HG03457 (cell line): ENCODE results near the gene TP73.

Experiments
- ATAC-seq: cut with Tn5 transposase; IDR thresholded peaks from one replicate; pipeline ENCODE4 v1.9.1; 2021; ENCODE audit warnings: moderate number of reproducible peaks; ENCODE audit not compliant: unreplicated experiment

The TP73 gene

GRCh38 chr1:3776231-3776961, 124.1 kb downstream of the TP73 start:
- ATAC-seq, result no peak

- no peak for ATAC-seq
These were observed 124.8 kb downstream of the TP73 start for GRCh38 chr1:3777078-3777547.

GRCh38 chr1:3777647-3778589, 125.6 kb downstream of the TP73 start:
- no peak for ATAC-seq

GRCh38 chr1:3778590-3779264, 126.4 kb downstream of the TP73 start:
- no peak for ATAC-seq

GRCh38 chr1:3779265-3779911, 127.1 kb downstream of the TP73 start:
- ATAC-seq, result no peak

GRCh38 chr1:3779912-3780416, 127.6 kb downstream of the TP73 start:
- ATAC-seq, result no peak

GRCh38 chr1:3780901-3781300, 128.6 kb downstream of the TP73 start:
- ATAC-seq, result no peak

GRCh38 chr1:3783651-3784474, 131.5 kb downstream of the TP73 start:
- ATAC-seq, result no peak

- no peak for ATAC-seq
These were observed 132.7 kb downstream of the TP73 start for GRCh38 chr1:3785045-3785444.

- ATAC-seq, result no peak
These were observed 133.3 kb downstream of the TP73 start for GRCh38 chr1:3785456-3786157.
